Measurements from ENCODE around the gene BABAM2.
"Not testable (repeated sequence)": the region's sequence is repeated elsewhere in the genome, so short reads cannot be mapped to it uniquely, and the experiment has no call there.

Gene BABAM2

DNA sequence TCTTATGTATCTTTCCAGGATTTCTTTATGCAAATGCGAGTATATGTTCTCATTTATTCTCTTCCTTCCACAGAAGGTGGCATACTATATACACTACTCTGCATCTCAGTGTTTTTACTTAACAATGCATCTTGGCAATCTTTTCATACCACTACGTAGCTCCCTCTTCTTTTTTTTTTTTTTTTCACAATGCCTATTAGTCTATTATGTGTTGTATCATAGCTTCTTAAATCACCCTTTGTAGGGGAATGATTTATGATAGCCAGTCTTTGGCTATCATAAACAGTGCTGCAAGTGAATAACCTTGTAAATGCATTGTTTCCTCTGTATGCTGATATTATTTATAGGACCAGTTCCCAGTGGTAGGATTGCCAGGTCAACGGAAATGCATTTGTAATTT lies 204.2 kb downstream of the BABAM2 start:
- no peaks in the 10 kb centered on the region for H3K36me3 ChIP-seq (ENCODE audit: insufficient read depth, low read length)
- H3K27ac ChIP-seq (ENCODE audit: low read depth, low read length): no peak overlapping the region
- WGBS: 99% methylated on average over 3 of the region's 3 CpGs
- no peaks in the 10 kb centered on the region for H3K4me1 ChIP-seq (ENCODE audit: insufficient read depth, low read length)
- H3K4me3 ChIP-seq (ENCODE audit: low read length): no peak overlapping the region
- H3K27me3 ChIP-seq (ENCODE audit: insufficient read depth, low read length): no peaks in the 10 kb centered on the region
- no peaks in the 10 kb centered on the region for H3K9me3 ChIP-seq (ENCODE audit: insufficient read depth, low read depth, low read length)
- no peak overlapping the region for H3K9ac ChIP-seq (ENCODE audit: low read depth, low read length)

DNA sequence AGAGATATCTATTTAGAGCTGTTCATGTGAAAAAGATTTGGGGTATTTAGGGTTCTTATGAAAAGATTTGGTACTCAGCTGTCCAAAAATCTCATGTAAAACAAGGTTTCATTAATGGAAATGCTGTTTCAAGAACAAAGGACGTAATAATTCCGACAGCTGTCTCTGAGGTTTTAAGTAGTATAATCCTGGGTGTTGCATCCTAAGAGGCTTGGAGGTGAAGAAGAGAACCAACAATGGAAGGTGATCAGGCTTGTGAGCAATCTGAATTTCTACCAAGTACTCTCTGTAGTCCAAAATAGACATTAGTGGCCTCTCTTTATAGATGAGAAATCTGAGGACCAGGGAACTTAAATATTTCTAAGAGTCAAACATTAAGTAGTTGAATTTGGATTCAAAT lies 205.1 kb downstream of the BABAM2 start:
- H3K9ac ChIP-seq (ENCODE audit: low read depth, low read length): no peak overlapping the region
- no peak overlapping the region for H3K27ac ChIP-seq (ENCODE audit: low read depth, low read length)
- no peak overlapping the region for H3K4me3 ChIP-seq (ENCODE audit: low read length)
- no peaks in the 10 kb centered on the region for H3K9me3 ChIP-seq (ENCODE audit: insufficient read depth, low read depth, low read length)
- 92% methylated on average over 2 of the region's 2 CpGs for whole genome bisulfite sequencing
- no peaks in the 10 kb centered on the region for H3K4me1 ChIP-seq (ENCODE audit: insufficient read depth, low read length)
- H3K36me3 ChIP-seq (ENCODE audit: insufficient read depth, low read length): no peaks in the 10 kb centered on the region
- H3K27me3 ChIP-seq (ENCODE audit: insufficient read depth, low read length): no peaks in the 10 kb centered on the region

DNA sequence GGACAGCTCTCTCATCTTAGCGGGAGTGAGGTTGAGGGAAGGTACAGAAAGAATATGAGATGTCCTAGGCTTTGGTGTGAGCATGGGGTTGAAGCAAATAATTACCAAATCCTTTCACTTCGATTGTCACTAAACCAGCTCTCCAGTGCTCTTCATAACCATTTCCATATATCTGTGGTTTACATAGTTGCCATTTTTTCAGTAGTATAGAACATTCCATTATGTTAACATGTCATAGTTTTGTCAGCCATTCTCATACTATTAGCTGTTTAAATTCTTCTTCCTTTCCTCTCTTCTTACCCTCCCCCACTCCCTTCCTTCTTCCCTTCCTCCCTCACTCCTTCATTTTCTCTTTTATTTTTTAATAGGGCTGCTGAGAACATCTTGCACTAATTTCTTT lies 205.9 kb downstream of the BABAM2 start:
- Histone ChIP-seq H3K27me3 (ENCODE audit: insufficient read depth, low read length) (no peaks in the 10 kb centered on the region), H3K27ac (ENCODE audit: low read depth, low read length) (no peak overlapping the region), H3K36me3 (ENCODE audit: insufficient read depth, low read length) (no peaks in the 10 kb centered on the region), H3K9ac (ENCODE audit: low read depth, low read length) (no peak overlapping the region), H3K4me1 (ENCODE audit: insufficient read depth, low read length) (no peaks in the 10 kb centered on the region), H3K4me3 (ENCODE audit: low read length) (no peak overlapping the region), H3K9me3 (ENCODE audit: insufficient read depth, low read depth, low read length) (no peaks in the 10 kb centered on the region)
- whole genome bisulfite sequencing: 89% methylated on average over 1 of the region's 2 CpGs

DNA sequence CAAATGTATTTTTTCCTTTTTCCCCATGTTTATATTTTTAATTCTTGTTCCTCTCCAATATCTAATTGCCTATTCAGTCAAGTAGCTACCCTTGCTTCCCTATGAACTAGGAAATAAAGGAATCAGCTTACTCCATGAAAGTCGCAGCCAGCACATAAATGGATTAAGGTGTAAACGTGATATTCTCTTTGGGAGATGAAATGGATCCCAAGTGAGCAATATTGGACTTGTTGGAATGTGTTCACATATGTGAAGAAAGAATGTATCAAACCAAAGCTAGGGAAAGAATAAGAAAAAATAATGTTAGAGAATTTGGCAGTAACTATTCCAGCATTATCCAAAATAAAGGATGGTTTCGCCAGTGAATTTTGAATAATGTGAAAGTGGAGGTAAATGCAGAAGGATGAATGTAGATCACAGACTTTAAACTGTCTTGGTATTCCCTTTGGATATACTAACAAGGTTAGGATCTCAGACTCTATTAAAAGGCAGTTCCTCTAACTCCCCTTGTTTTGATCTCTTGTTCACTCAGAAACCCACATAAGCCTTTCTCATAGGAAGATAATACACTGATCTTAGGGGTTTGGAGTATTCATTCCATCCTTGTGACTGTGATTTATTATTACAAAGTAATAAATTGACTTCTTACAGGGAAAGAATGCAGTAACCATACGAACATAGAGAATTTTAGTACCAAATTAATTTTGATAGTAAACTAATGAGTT lies 208.1 kb downstream of the BABAM2 start:
- H3K36me3 ChIP-seq (ENCODE audit: insufficient read depth, low read length): no peaks in the 10 kb centered on the region
- H3K9me3 ChIP-seq (ENCODE audit: insufficient read depth, low read depth, low read length): no peaks in the 10 kb centered on the region
- no peaks in the 10 kb centered on the region for H3K27me3 ChIP-seq (ENCODE audit: insufficient read depth, low read length)
- 94% methylated on average over 3 of the region's 4 CpGs for whole genome bisulfite sequencing
- no peak overlapping the region for H3K27ac ChIP-seq (ENCODE audit: low read depth, low read length)
- H3K4me3 ChIP-seq (ENCODE audit: low read length): no peak overlapping the region
- no peak overlapping the region for H3K9ac ChIP-seq (ENCODE audit: low read depth, low read length)
- no peaks in the 10 kb centered on the region for H3K4me1 ChIP-seq (ENCODE audit: insufficient read depth, low read length)

DNA sequence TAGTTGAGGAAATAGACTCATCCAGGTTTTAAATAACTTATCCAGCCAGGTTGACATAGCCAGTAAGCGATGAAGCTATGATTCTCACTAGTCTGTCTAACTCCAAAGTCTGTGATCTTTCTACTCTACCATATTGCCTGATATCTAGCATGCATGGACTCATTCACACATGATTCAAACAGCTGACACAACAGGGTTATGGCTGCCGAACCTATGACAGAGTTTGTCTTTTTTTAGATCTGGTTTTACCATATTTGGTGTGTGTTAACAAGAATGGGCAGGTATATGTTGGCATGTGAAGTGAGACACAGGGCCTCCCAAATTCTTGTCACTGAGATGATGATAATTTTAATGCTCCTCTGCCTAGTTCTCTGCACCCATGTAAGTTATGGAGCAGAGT lies 210.6 kb downstream of the BABAM2 start:
- Histone ChIP-seq H3K27me3 (ENCODE audit: insufficient read depth, low read length) (no peaks in the 10 kb centered on the region), H3K9ac (ENCODE audit: low read depth, low read length) (no peak overlapping the region), H3K27ac (ENCODE audit: low read depth, low read length) (no peak overlapping the region), H3K9me3 (ENCODE audit: insufficient read depth, low read depth, low read length) (no peaks in the 10 kb centered on the region), H3K4me1 (ENCODE audit: insufficient read depth, low read length) (no peaks in the 10 kb centered on the region), H3K36me3 (ENCODE audit: insufficient read depth, low read length) (no peaks in the 10 kb centered on the region), H3K4me3 (ENCODE audit: low read length) (no peak overlapping the region)
- 90% methylated on average over 2 of the region's 2 CpGs for WGBS

DNA sequence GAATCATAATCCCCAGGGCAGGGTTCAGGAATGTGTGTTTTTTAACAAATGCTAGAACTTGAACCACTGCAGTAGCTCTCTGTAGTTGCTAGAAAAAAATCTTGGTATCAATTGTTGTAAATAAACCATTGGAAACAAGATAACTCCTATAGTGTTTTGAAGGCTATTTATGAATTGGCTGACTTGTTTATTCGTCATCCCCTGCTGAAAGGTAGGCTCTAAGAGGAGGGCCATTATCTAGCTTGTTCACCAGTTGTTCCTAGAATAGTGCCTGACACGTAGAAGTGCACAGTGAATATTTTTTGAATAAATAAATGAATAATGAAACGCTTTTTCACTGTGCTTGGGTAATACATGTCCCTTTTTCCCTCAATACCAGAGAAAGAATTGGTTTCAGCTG lies 211.4 kb downstream of the BABAM2 start:
- H3K27ac ChIP-seq (ENCODE audit: low read depth, low read length): no peak overlapping the region

DNA sequence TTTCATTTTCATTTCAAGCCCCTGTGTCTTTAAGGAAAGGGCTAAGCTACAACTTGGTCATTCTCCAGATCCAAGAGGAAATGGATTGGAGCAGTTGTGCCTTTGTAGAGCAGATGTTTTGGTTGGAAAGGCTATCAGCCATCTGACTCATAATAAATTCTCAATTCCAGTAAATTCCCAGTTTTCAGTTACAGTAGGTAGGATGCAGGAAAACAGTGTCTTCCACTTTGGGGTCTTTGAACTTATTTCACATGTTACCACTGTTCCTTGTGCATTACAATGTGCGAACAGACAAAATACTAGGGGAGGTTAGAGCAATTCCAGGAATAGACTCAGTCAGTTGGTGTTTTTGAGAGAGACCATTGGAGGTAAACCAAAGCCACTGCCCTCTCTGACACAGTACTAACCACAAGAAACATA lies 211.9 kb downstream of the BABAM2 start:
- no peaks in the 10 kb centered on the region for H3K9me3 ChIP-seq (ENCODE audit: insufficient read depth, low read depth, low read length)
- no peaks in the 10 kb centered on the region for H3K36me3 ChIP-seq (ENCODE audit: insufficient read depth, low read length)
- H3K27ac ChIP-seq (ENCODE audit: low read depth, low read length): no peak overlapping the region
- H3K4me3 ChIP-seq (ENCODE audit: low read length): no peak overlapping the region
- no peaks in the 10 kb centered on the region for H3K27me3 ChIP-seq (ENCODE audit: insufficient read depth, low read length)
- no peak overlapping the region for H3K9ac ChIP-seq (ENCODE audit: low read depth, low read length)
- no peaks in the 10 kb centered on the region for H3K4me1 ChIP-seq (ENCODE audit: insufficient read depth, low read length)
- WGBS: 100% methylated on average over 1 of the region's 1 CpG

More for the DNA sequence above, 211.4 kb downstream of the BABAM2 start:
- no peaks in the 10 kb centered on the region for H3K4me1 ChIP-seq (ENCODE audit: insufficient read depth, low read length)
- H3K9ac ChIP-seq (ENCODE audit: low read depth, low read length): no peak overlapping the region
- H3K9me3 ChIP-seq (ENCODE audit: insufficient read depth, low read depth, low read length): no peaks in the 10 kb centered on the region
- no peaks in the 10 kb centered on the region for H3K36me3 ChIP-seq (ENCODE audit: insufficient read depth, low read length)
- no peaks in the 10 kb centered on the region for H3K27me3 ChIP-seq (ENCODE audit: insufficient read depth, low read length)
- WGBS: 92% methylated on average over 2 of the region's 3 CpGs
- no peak overlapping the region for H3K4me3 ChIP-seq (ENCODE audit: low read length)

DNA sequence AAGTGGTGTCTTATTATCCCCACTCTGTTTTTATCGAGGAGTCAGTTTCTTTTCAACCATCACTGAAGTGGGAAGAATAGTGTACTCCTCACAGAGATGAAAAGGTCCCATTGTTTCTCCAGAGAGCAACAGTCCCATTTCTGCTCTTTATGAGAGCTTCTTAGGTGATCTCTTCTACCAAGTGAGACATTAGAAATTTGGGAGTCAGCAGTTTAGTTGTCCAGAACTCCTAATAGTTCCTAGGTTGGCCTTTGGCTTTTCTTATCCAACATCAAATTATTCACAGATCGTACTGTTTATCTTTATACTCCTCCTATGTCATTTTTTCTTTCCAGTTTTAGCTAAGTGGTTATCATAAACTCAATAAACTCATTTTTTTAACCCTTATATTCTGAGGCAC lies 213.1 kb downstream of the BABAM2 start:
- Histone ChIP-seq H3K9me3 (ENCODE audit: insufficient read depth, low read depth, low read length) (no peaks in the 10 kb centered on the region), H3K9ac (ENCODE audit: low read depth, low read length) (no peak overlapping the region), H3K36me3 (ENCODE audit: insufficient read depth, low read length) (no peaks in the 10 kb centered on the region), H3K27ac (ENCODE audit: low read depth, low read length) (no peak overlapping the region), H3K27me3 (ENCODE audit: insufficient read depth, low read length) (no peaks in the 10 kb centered on the region), H3K4me3 (ENCODE audit: low read length) (no peak overlapping the region), H3K4me1 (ENCODE audit: insufficient read depth, low read length) (no peaks in the 10 kb centered on the region)
- WGBS: 97% methylated on average over 2 of the region's 2 CpGs

DNA sequence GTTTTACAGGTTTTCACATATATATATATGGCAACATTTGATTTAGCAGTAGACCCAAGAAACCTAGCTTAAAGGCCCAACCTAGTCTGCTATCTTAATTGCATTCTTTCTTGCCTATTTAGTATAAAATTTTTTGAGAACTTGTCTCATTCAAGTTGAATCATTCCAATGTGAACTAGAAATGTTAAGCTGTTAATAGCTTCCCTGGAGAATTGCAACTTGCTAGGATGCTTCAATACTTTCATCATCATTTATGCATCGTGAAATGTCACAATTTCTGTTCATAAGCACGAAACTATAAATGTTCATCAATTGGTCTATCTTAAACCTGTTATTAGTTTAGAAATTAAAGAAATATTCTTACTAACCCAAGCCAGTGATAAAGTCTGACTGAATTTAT lies 217.6 kb downstream of the BABAM2 start:
- Histone ChIP-seq H3K4me3 (ENCODE audit: low read length) (no peak overlapping the region), H3K27me3 (ENCODE audit: insufficient read depth, low read length) (no peaks in the 10 kb centered on the region), H3K9ac (ENCODE audit: low read depth, low read length) (no peak overlapping the region), H3K36me3 (ENCODE audit: insufficient read depth, low read length) (no peaks in the 10 kb centered on the region), H3K27ac (ENCODE audit: low read depth, low read length) (no peak overlapping the region), H3K4me1 (ENCODE audit: insufficient read depth, low read length) (no peaks in the 10 kb centered on the region), H3K9me3 (ENCODE audit: insufficient read depth, low read depth, low read length) (no peaks in the 10 kb centered on the region)
- WGBS: 100% methylated on average over 1 of the region's 2 CpGs

DNA sequence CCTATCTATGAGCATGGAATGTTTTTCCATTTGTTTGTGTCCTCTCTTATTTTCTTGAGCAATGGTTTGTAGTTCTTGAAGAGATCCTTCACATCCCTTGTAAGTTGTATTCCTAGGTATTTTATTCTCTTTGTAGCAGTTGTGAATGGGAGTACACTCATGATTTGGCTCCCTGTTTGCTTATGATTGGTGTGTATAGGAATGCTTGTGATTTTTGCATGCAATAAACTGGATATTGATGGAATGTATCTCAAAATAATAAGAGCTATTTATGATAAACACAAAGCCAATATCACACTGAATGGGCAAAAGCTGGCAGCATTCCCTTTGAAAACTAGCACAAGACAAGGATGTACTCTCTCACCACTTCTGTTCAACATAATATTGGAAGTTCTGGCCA lies 223.2 kb downstream of the BABAM2 start:
- H3K9me3 ChIP-seq (ENCODE audit: insufficient read depth, low read depth, low read length); H3K27ac ChIP-seq (ENCODE audit: low read depth, low read length); H3K36me3 ChIP-seq (ENCODE audit: insufficient read depth, low read length); H3K9ac ChIP-seq (ENCODE audit: low read depth, low read length); H3K27me3 ChIP-seq (ENCODE audit: insufficient read depth, low read length); H3K4me3 ChIP-seq (ENCODE audit: low read length); H3K4me1 ChIP-seq (ENCODE audit: insufficient read depth, low read length): not testable (repeated sequence)

DNA sequence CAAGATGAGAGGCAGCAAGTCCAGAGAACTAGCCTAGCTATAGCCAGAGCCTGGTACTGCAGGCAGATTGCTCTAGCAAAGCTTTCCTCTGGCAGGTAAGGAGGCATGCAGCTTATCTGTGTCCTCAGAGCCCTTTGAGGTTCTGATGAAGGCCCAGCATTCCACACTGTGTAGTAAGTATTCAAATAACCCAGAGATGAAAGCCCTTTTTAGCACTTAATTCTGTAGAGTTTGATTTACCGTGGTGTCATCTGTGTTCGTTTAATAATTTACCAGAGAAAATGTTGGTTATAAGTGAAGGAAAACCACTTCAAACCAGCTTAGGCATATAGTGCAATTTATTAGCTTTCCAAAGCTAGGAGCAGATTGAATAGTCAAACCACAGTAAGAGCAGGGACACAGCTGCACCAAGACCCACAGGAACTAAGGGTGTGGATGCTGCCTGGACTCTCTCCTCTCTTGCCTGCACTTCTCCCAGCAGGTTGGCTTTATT lies 226.6 kb downstream of the BABAM2 start:
- WGBS: 100% methylated on average over 2 of the region's 2 CpGs
- Histone ChIP-seq H3K9me3 (ENCODE audit: insufficient read depth, low read depth, low read length) (no peaks in the 10 kb centered on the region), H3K36me3 (ENCODE audit: insufficient read depth, low read length) (no peaks in the 10 kb centered on the region), H3K4me3 (ENCODE audit: low read length) (no peak overlapping the region), H3K4me1 (ENCODE audit: insufficient read depth, low read length) (no peaks in the 10 kb centered on the region), H3K9ac (ENCODE audit: low read depth, low read length) (no peak overlapping the region), H3K27me3 (ENCODE audit: insufficient read depth, low read length) (no peaks in the 10 kb centered on the region), H3K27ac (ENCODE audit: low read depth, low read length) (no peak overlapping the region)

DNA sequence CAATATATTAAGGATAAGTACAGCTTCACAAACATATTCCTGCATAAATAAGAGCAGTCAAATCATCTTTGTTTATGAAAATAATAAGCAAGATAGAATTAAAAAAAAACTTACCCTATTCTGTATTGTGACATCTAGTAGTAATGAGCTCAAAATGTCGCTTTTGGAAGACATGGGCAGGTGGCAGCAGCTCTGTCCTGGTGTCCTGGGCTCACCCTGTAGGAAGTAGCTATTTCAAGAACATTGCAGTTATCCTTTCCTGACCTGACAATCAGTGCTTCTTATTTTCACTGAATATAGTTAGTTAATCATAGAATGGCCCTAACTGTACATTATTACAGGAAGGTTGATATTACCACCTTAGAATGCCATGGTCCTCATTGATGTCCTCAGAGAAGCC lies 229.1 kb downstream of the BABAM2 start:
- H3K27ac ChIP-seq (ENCODE audit: low read depth, low read length): no peak overlapping the region
- H3K27me3 ChIP-seq (ENCODE audit: insufficient read depth, low read length): no peaks in the 10 kb centered on the region
- H3K9me3 ChIP-seq (ENCODE audit: insufficient read depth, low read depth, low read length): no peaks in the 10 kb centered on the region
- H3K4me1 ChIP-seq (ENCODE audit: insufficient read depth, low read length): no peaks in the 10 kb centered on the region
- H3K4me3 ChIP-seq (ENCODE audit: low read length): no peak overlapping the region
- no peak overlapping the region for H3K9ac ChIP-seq (ENCODE audit: low read depth, low read length)
- 93% methylated on average over 1 of the region's 1 CpG for WGBS
- H3K36me3 ChIP-seq (ENCODE audit: insufficient read depth, low read length): no peaks in the 10 kb centered on the region
